HCT116 (cell line): ENCODE results near the gene PREX1.

Experiments used
- CBX3 ChIP-seq: IDR thresholded peaks from 2 replicates; pipeline ENCODE4 v1.6.1; 2012; ENCODE audit warnings: low read depth
- CTCF ChIP-seq, 3 experiments: fragments of 200-600 bp in 1 of 3; sonication (generic) in 1 of 3; IDR thresholded peaks in 2 of 3; conservative IDR thresholded peaks in 1 of 3; 2 replicates each; pipeline ENCODE4 v1.5.1; 2012 to 2017; ENCODE audit warnings: low read depth in 2 of 3, low read length in 2 of 3, antibody characterized with exemption in 1 of 3, borderline replicate concordance in 1 of 3, control low read depth in 1 of 3, mild to moderate bottlenecking in 1 of 3, mixed read lengths in 1 of 3, mixed run types in 1 of 3, moderate library complexity in 1 of 3; ENCODE audit not compliant: insufficient read depth in 1 of 3
- POLR2A ChIP-seq: IDR thresholded peaks from 2 replicates; pipeline ENCODE4 v1.7.0; 2011; ENCODE audit warnings: borderline replicate concordance; ENCODE audit not compliant: insufficient read depth, insufficient read length; ENCODE audit errors: extremely low read depth
- SIN3A ChIP-seq: IDR thresholded peaks from 2 replicates; pipeline ENCODE4 v1.6.1; 2012; ENCODE audit warnings: low read depth
- TF ChIP-seq, protein P1 (sequence below): IDR thresholded peaks from 2 replicates; pipeline ENCODE4 v1.6.1; 2012

GRCh38 chr20:48605364-48606171 is 222.2 kb downstream of the PREX1 start:
- TF ChIP-seq POLR2A (no peak), SIN3A (no peak), CTCF (IDR thresholded peaks at IDR 0.05 in 2 of 3, conservative IDR thresholded peaks at IDR 0.05 in 1 of 3; ENCODE audit: borderline replicate concordance in 1 of 3, insufficient read depth in 1 of 3, low read depth in 2 of 3, low read length in 2 of 3) (no peak), CBX3 (no peak)
- TF ChIP-seq, protein P1, sequence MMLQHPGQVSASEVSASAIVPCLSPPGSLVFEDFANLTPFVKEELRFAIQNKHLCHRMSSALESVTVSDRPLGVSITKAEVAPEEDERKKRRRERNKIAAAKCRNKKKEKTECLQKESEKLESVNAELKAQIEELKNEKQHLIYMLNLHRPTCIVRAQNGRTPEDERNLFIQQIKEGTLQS: no peak
